Measurements from ENCODE around the gene CRYL1. TPM values are rescaled to one million over a fixed set of nuclear protein-coding genes. Genes with fewer than 3 reads are reported as not detected.

CRYL1 gene
- total and polyA plus RNA-seq, 2 of the 8 experiments (the other 6 are each of a cell fraction or from before 2014, with no cell fraction given) = 1.9 to 6.4 TPM

DNA sequence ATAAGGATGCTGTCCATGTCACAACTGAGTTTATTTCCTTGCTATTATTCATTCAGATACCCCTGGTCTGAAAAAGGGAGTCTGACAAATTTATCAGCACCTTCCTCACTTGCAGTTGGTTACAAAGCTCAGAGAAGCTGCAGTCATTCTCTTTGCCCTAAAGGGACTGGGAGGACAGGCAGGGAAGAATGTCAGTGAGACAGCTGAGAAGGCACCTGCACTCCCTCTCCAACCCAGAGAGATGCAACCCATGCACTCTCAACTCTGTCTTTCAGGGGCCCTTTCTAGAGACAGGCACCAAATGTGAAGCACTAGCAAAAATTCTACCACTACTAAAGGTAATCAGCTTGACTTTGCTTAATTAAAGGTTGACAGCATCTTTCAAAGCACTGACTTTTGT, 83.3 kb downstream of the CRYL1 start:
- no peaks in the 10 kb centered on the region for H3K27me3 ChIP-seq (replicated peaks in 1 of 4; ENCODE audit: control insufficient read depth in 3 of 4, extremely low read depth in 1 of 4, insufficient read depth in 3 of 4, low read length in 3 of 4)
- no peaks in the 10 kb centered on the region for H3K79me1 ChIP-seq (ENCODE audit: low read depth, low read length)
- no peak overlapping the region for H2BK20ac ChIP-seq (ENCODE audit: low read length)
- no peaks in the 10 kb centered on the region for H4K20me1 ChIP-seq (replicated peaks in 1 of 2; ENCODE audit: control insufficient read depth in 1 of 2, insufficient read depth in 2 of 2, low read length in 2 of 2)
- H3K14ac ChIP-seq (ENCODE audit: insufficient read length) = no peak overlapping the region
- H2BK15ac ChIP-seq (ENCODE audit: low read length) = no peak overlapping the region
- H3K56ac ChIP-seq (replicated peaks; ENCODE audit: insufficient read length, low read depth, low read length) = no peak overlapping the region
- no peak overlapping the region for H3K27ac ChIP-seq (ENCODE audit: low read depth, low read length)
- no peak for FAIRE-seq
- CTCF ChIA-PET (ENCODE audit: partially characterized antibody) = interaction anchor here (0.6 kb wide), 1 partner anchor 211 kb away, joined by 3 read pairs; no protein-coding TSS in a partner anchor
- H4K8ac ChIP-seq (ENCODE audit: extremely low read depth, insufficient read depth, low read length) = no peak overlapping the region
- no peaks in the 10 kb centered on the region for H3K23me2 ChIP-seq (ENCODE audit: low read depth, low read length)
- no peak overlapping the region for H3K23ac ChIP-seq (ENCODE audit: insufficient read length)
- H3K9ac ChIP-seq (replicated peaks in 1 of 4; ENCODE audit: extremely low read depth in 1 of 4, low read depth in 3 of 4, low read length in 3 of 4) = no peak overlapping the region
- no peak overlapping the region for H2AK5ac ChIP-seq (ENCODE audit: low read depth, low read length)
- H2BK12ac ChIP-seq (ENCODE audit: low read depth, low read length) = no peak overlapping the region
- H3K36me3 ChIP-seq (ENCODE audit: control insufficient read depth in 2 of 4, insufficient read depth in 4 of 4, low read length in 3 of 4) = no peaks in the 10 kb centered on the region; a peak in 1 of 8 replicates
- POLR2A ChIA-PET (ENCODE audit: partially characterized antibody) = no interaction called here
- H2AFZ ChIP-seq (ENCODE audit: low read length) = no peak overlapping the region
- no peaks in the 10 kb centered on the region for H3K79me2 ChIP-seq (ENCODE audit: control insufficient read depth in 1 of 2, insufficient read depth in 2 of 2, low read length in 2 of 2)
- H3K4ac ChIP-seq (replicated peaks; ENCODE audit: insufficient read length, low read depth, low read length) = no peak overlapping the region
- no peak overlapping the region for H4K5ac ChIP-seq (ENCODE audit: insufficient read length, low read depth, low read length)
- no peak overlapping the region for H2BK5ac ChIP-seq (ENCODE audit: low read depth, low read length)
- no peak overlapping the region for H3K18ac ChIP-seq (ENCODE audit: extremely low read depth, low read length)
- DNase-seq (ENCODE audit: low read depth in 1 of 2, low spot score in 2 of 2) = no peak
- peaks cover 0 to 10% (median 2%) of the 10 kb centered on the region in 4 experiments; a peak in 3 of 7 replicates for H3K4me1 ChIP-seq (replicated peaks in 1 of 4; ENCODE audit: control insufficient read depth in 3 of 4, insufficient read depth in 4 of 4, low read length in 3 of 4)
- H3K4me3 ChIP-seq (ENCODE audit: extremely low read depth in 1 of 4, insufficient read depth in 2 of 4, low read depth in 3 of 4, low read length in 4 of 4) = no peak overlapping the region
- no peak overlapping the region for H4K91ac ChIP-seq (replicated peaks; ENCODE audit: insufficient read length, low read length)
- peaks cover 0 to 7% of the 10 kb centered on the region in 2 experiments; a peak in 2 of 4 replicates for H3K9me3 ChIP-seq (ENCODE audit: insufficient read depth in 2 of 2, low read depth in 1 of 2, low read length in 1 of 2)
- TF ChIP-seq RXRA (IDR thresholded peaks at IDR 0.05; ENCODE audit: insufficient read depth, low read depth, low read length) = no peak
- TF ChIP-seq SRF (IDR thresholded peaks at IDR 0.05; ENCODE audit: low read depth, low read length) = no peak
- no peak for TF ChIP-seq CHD2 (IDR thresholded peaks at IDR 0.05; ENCODE audit: low read length)
- TF ChIP-seq POU5F1 (IDR thresholded peaks at IDR 0.05; ENCODE audit: low read depth, low read length) = no peak
- no peak for TF ChIP-seq NANOG (IDR thresholded peaks at IDR 0.05; ENCODE audit: insufficient read depth, low read depth, low read length, poor library complexity, severe bottlenecking)
- no peak for TF ChIP-seq E2F6 (IDR thresholded peaks at IDR 0.05)
- TF ChIP-seq TBP (IDR thresholded peaks at IDR 0.05; ENCODE audit: low read depth, low read length) = no peak
- TF ChIP-seq RAD21 (IDR thresholded peaks at IDR 0.05 in 1 of 2, conservative IDR thresholded peaks at IDR 0.05 in 1 of 2; ENCODE audit: low read depth in 2 of 2, low read length in 2 of 2) = no peak
- TF ChIP-seq RFX5 (IDR thresholded peaks at IDR 0.05; ENCODE audit: borderline replicate concordance, low read depth, low read length) = no peak
- H2BK120ac ChIP-seq (replicated peaks; ENCODE audit: low read depth, low read length) = no peak overlapping the region
- H3K4me2 ChIP-seq (ENCODE audit: insufficient read depth in 1 of 2, low read depth in 2 of 2, low read length in 2 of 2) = no peak overlapping the region
